ENCODE measurements around the gene WHRN. TPM values are rescaled to one million over a fixed set of nuclear protein-coding genes. Genes with fewer than 3 reads are reported as not detected.

WHRN gene
- total and polyA plus RNA-seq, 5 donors from 2014 or later, result 1.00 to 24.2 (median 1.4) TPM

GRCh38 chr9:114487607-114488300 is 17.5 kb downstream of the WHRN start:
- no peak overlapping the region for H3K27ac ChIP-seq (ENCODE audit: insufficient read depth, low read length, poor library complexity, severe bottlenecking)
- peaks cover 17% of the 10 kb centered on the region for H3K4me1 ChIP-seq (ENCODE audit: control insufficient read depth, insufficient read depth, low read length, poor library complexity, severe bottlenecking)
- H3K4me3 ChIP-seq (ENCODE audit: low read depth, low read length), result no peak overlapping the region
- no peaks in the 10 kb centered on the region for H3K36me3 ChIP-seq (ENCODE audit: control insufficient read depth, insufficient read depth, low read length)
- Mint-ChIP-seq H3K9me3 (no peaks in the 10 kb centered on the region), H3K4me3 (peak overlapping the region in 1 of 4 donors; percentile 75), H3K27me3 (no peaks in the 10 kb centered on the region), H3K27ac (peak overlapping the region in 1 of 3 donors; percentile 11), H3K36me3 (no peaks in the 10 kb centered on the region), H3K4me1 (peaks cover 18 to 34% (median 26%) of the 10 kb centered on the region in 4 donors)
- ATAC-seq (ENCODE audit: low read depth in 2 of 2) (peak; percentile 52), DNase-seq (peak; percentile 56 to 81 (median 69))
- H3K27me3 ChIP-seq (ENCODE audit: control insufficient read depth, insufficient read depth, low read length), result no peaks in the 10 kb centered on the region
- H3K9me3 ChIP-seq (ENCODE audit: control insufficient read depth in 2 of 2, low read length in 2 of 2), result no peaks in the 10 kb centered on the region

GRCh38 chr9:114486205-114486963 is 18.9 kb downstream of the WHRN start:
- H3K27me3 ChIP-seq (ENCODE audit: control insufficient read depth, insufficient read depth, low read length), result no peaks in the 10 kb centered on the region

GRCh38 chr9:114484854-114485443 is 20.3 kb downstream of the WHRN start:
- Histone ChIP-seq H3K4me1 (ENCODE audit: control insufficient read depth, insufficient read depth, low read length, poor library complexity, severe bottlenecking) (peaks cover 23% of the 10 kb centered on the region), H3K27ac (ENCODE audit: insufficient read depth, low read length, poor library complexity, severe bottlenecking) (peak overlapping the region; percentile 11)
- no peaks in the 10 kb centered on the region for H3K9me3 Mint-ChIP-seq

More at GRCh38 chr9:114486205-114486963, 18.9 kb downstream of the WHRN start:
- Mint-ChIP-seq H3K4me3 (peak overlapping the region in 2 of 4 donors; percentile 0 to 23), H3K4me1 (peaks cover 18 to 36% (median 29%) of the 10 kb centered on the region in 4 donors), H3K27me3 (no peaks in the 10 kb centered on the region), H3K36me3 (no peaks in the 10 kb centered on the region), H3K9me3 (no peaks in the 10 kb centered on the region), H3K27ac (peak overlapping the region in 2 of 3 donors; percentile 34 to 91)
- Histone ChIP-seq H3K4me1 (ENCODE audit: control insufficient read depth, insufficient read depth, low read length, poor library complexity, severe bottlenecking) (peaks cover 17% of the 10 kb centered on the region), H3K36me3 (ENCODE audit: control insufficient read depth, insufficient read depth, low read length) (no peaks in the 10 kb centered on the region), H3K9me3 (ENCODE audit: control insufficient read depth in 2 of 2, low read length in 2 of 2) (no peaks in the 10 kb centered on the region), H3K27ac (ENCODE audit: insufficient read depth, low read length, poor library complexity, severe bottlenecking) (no peak overlapping the region), H3K4me3 (ENCODE audit: low read depth, low read length) (no peak overlapping the region)
- ATAC-seq (ENCODE audit: low read depth in 2 of 2), result no peak
- DNase-seq, result peak in 1 of 3 donors; percentile 47

GRCh38 chr9:114484215-114484853 is 20.9 kb downstream of the WHRN start:
- Mint-ChIP-seq H3K9me3 (no peaks in the 10 kb centered on the region), H3K36me3 (no peaks in the 10 kb centered on the region), H3K4me1 (peaks cover 18 to 48% (median 35%) of the 10 kb centered on the region in 4 donors), H3K27ac (peak overlapping the region; percentile 3 to 91 (median 50)), H3K4me3 (peak overlapping the region in 3 of 4 donors; percentile 22 to 67 (median 23)), H3K27me3 (no peaks in the 10 kb centered on the region)
- Histone ChIP-seq H3K27ac (ENCODE audit: insufficient read depth, low read length, poor library complexity, severe bottlenecking) (peak overlapping the region; percentile 11), H3K4me1 (ENCODE audit: control insufficient read depth, insufficient read depth, low read length, poor library complexity, severe bottlenecking) (peaks cover 23% of the 10 kb centered on the region), H3K9me3 (ENCODE audit: control insufficient read depth in 2 of 2, low read length in 2 of 2) (no peaks in the 10 kb centered on the region), H3K4me3 (ENCODE audit: low read depth, low read length) (no peak overlapping the region), H3K36me3 (ENCODE audit: control insufficient read depth, insufficient read depth, low read length) (no peaks in the 10 kb centered on the region), H3K27me3 (ENCODE audit: control insufficient read depth, insufficient read depth, low read length) (no peaks in the 10 kb centered on the region)
- ATAC-seq (ENCODE audit: low read depth in 2 of 2) (no peak), DNase-seq (no peak)

More at GRCh38 chr9:114484854-114485443, 20.3 kb downstream of the WHRN start:
- Histone ChIP-seq H3K36me3 (ENCODE audit: control insufficient read depth, insufficient read depth, low read length) (no peaks in the 10 kb centered on the region), H3K4me3 (ENCODE audit: low read depth, low read length) (peak overlapping the region; percentile 41), H3K27me3 (ENCODE audit: control insufficient read depth, insufficient read depth, low read length) (no peaks in the 10 kb centered on the region), H3K9me3 (ENCODE audit: control insufficient read depth in 2 of 2, low read length in 2 of 2) (no peaks in the 10 kb centered on the region)
- Mint-ChIP-seq H3K27ac (peak overlapping the region in 2 of 3 donors; percentile 50 to 72), H3K4me1 (peaks cover 18 to 48% (median 35%) of the 10 kb centered on the region in 4 donors), H3K36me3 (no peaks in the 10 kb centered on the region), H3K27me3 (no peaks in the 10 kb centered on the region), H3K4me3 (peak overlapping the region; percentile 3 to 67 (median 12))
- ATAC-seq (ENCODE audit: low read depth in 2 of 2) (peak; percentile 81), DNase-seq (peak in 2 of 3 donors; percentile 21 to 88)

- Mint-ChIP-seq H3K27ac (peak overlapping the region in 1 of 3 donors; percentile 50), H3K27me3 (no peaks in the 10 kb centered on the region), H3K36me3 (no peaks in the 10 kb centered on the region), H3K9me3 (no peaks in the 10 kb centered on the region), H3K4me3 (no peak overlapping the region), H3K4me1 (peaks cover 18 to 48% (median 33%) of the 10 kb centered on the region in 4 donors)
- Histone ChIP-seq H3K27me3 (ENCODE audit: control insufficient read depth, insufficient read depth, low read length) (no peaks in the 10 kb centered on the region), H3K36me3 (ENCODE audit: control insufficient read depth, insufficient read depth, low read length) (no peaks in the 10 kb centered on the region), H3K9me3 (ENCODE audit: control insufficient read depth in 2 of 2, low read length in 2 of 2) (no peaks in the 10 kb centered on the region), H3K4me1 (ENCODE audit: control insufficient read depth, insufficient read depth, low read length, poor library complexity, severe bottlenecking) (peaks cover 23% of the 10 kb centered on the region), H3K4me3 (ENCODE audit: low read depth, low read length) (no peak overlapping the region), H3K27ac (ENCODE audit: insufficient read depth, low read length, poor library complexity, severe bottlenecking) (no peak overlapping the region)
- ATAC-seq (ENCODE audit: low read depth in 2 of 2) (no peak), DNase-seq (no peak)
Measured at GRCh38 chr9:114483499-114483898, 21.8 kb downstream of the WHRN start.

GRCh38 chr9:114482593-114482992 is 22.7 kb downstream of the WHRN start:
- H3K27ac ChIP-seq (ENCODE audit: insufficient read depth, low read length, poor library complexity, severe bottlenecking), result no peak overlapping the region
- ATAC-seq (ENCODE audit: low read depth in 2 of 2) (no peak), DNase-seq (no peak)
- no peaks in the 10 kb centered on the region for H3K9me3 Mint-ChIP-seq
- no peaks in the 10 kb centered on the region for H3K9me3 ChIP-seq (ENCODE audit: control insufficient read depth in 2 of 2, low read length in 2 of 2)
- H3K4me1 ChIP-seq (ENCODE audit: control insufficient read depth, insufficient read depth, low read length, poor library complexity, severe bottlenecking), result peaks cover 23% of the 10 kb centered on the region
- H3K27me3 ChIP-seq (ENCODE audit: control insufficient read depth, insufficient read depth, low read length), result no peaks in the 10 kb centered on the region
- H3K4me3 ChIP-seq (ENCODE audit: low read depth, low read length), result no peak overlapping the region
- no peak overlapping the region for H3K27ac Mint-ChIP-seq
- H3K4me3 Mint-ChIP-seq, result no peak overlapping the region
- H3K36me3 Mint-ChIP-seq, result no peaks in the 10 kb centered on the region
- H3K36me3 ChIP-seq (ENCODE audit: control insufficient read depth, insufficient read depth, low read length), result no peaks in the 10 kb centered on the region
- H3K27me3 Mint-ChIP-seq, result no peaks in the 10 kb centered on the region
- H3K4me1 Mint-ChIP-seq, result peaks cover 18 to 47% (median 31%) of the 10 kb centered on the region in 4 donors

- no peaks in the 10 kb centered on the region for H3K27me3 Mint-ChIP-seq
- Histone ChIP-seq H3K9me3 (ENCODE audit: control insufficient read depth in 2 of 2, low read length in 2 of 2) (no peaks in the 10 kb centered on the region), H3K27me3 (ENCODE audit: control insufficient read depth, insufficient read depth, low read length) (no peaks in the 10 kb centered on the region), H3K36me3 (ENCODE audit: control insufficient read depth, insufficient read depth, low read length) (no peaks in the 10 kb centered on the region), H3K4me1 (ENCODE audit: control insufficient read depth, insufficient read depth, low read length, poor library complexity, severe bottlenecking) (peaks cover 23% of the 10 kb centered on the region), H3K27ac (ENCODE audit: insufficient read depth, low read length, poor library complexity, severe bottlenecking) (no peak overlapping the region), H3K4me3 (ENCODE audit: low read depth, low read length) (no peak overlapping the region)
- H3K9me3 Mint-ChIP-seq, result no peaks in the 10 kb centered on the region
- H3K4me3 Mint-ChIP-seq, result no peak overlapping the region
- peaks cover 3% of the 10 kb centered on the region for H3K36me3 Mint-ChIP-seq
- peaks cover 14 to 42% (median 27%) of the 10 kb centered on the region in 4 donors for H3K4me1 Mint-ChIP-seq
- ATAC-seq (ENCODE audit: low read depth in 2 of 2), result no peak
- no peak for DNase-seq
- peak overlapping the region in 1 of 3 donors; percentile 70 for H3K27ac Mint-ChIP-seq
Measured at GRCh38 chr9:114481789-114482188, 23.5 kb downstream of the WHRN start.
